ENCODE results near the gene OAT.

DNA sequence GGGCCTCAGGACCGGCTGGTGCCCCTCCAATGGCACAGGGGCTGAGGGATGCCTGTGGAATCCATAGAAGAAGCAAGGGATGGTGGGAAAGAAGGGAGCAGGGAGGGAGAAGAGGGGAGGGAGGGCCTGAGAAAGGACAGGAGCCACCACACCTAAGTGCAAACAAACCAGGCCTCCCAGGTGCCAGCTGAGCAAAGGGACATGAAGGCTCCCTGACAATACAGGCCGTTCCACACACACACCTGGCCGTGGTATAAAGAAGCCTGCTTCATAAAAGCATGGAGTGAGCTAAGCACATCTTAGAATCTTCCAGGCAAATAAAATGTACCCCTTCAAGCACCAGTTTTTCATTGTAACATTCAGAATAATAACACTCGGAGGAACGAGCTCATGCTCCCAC is 54.0 kb downstream of the OAT start:
- TF ChIP-seq EZH2 (IDR thresholded peaks at IDR 0.05; ENCODE audit: borderline replicate concordance, low read depth, low read length, severe bottlenecking): no peak
- TF ChIP-seq CTCF (IDR thresholded peaks at IDR 0.05; ENCODE audit: borderline replicate concordance, extremely low read depth, low read length, poor library complexity, severe bottlenecking): no peak
